Measurements from ENCODE around the gene CLDN6. TPM values are rescaled to one million over a fixed set of nuclear protein-coding genes. Genes with fewer than 3 reads are reported as not detected.

The CLDN6 gene
- total and polyA plus RNA-seq, 9 of the 15 experiments (the other 6 are each of a cell fraction or from before 2014, with no cell fraction given) = 0.22 to 0.75 (median 0.38) TPM; not detected in 3

DNA sequence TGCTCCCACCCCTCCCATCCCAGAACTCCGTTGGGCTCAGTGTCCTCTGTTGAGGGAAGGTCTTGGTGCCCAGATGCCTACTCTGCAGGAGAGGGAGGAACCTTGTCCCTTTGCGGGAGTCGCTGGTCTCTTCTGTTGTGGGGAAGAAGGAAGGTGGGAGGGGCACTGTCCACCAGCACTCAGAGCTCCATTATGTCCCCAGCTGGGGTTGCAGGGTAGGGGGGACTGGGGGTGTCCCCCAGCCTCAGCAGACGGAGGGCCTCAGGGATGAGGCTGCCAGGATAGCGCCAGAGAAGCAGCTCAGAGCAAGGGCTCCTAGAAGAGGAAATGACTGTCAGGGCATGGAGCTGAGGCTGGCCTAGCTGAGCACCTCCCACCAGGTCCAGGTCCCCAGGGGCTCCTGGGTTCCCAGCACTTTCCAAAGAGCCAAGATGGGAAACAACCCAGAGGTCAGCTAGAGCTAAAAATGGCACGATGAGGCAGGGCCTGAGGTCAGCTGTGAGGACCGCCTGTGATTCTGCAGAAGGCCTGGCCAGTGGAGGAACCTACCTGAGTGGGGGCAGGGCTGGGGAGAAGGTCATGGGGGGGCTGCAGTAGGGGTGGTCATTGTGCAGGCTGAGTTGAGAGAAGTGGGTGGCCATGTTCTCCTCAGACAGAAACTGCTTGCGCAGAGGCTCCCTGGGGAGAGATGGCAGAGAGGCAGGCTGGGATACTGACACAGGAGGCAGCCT, 4.9 kb upstream of the CLDN6 start (continued):
- TF ChIP-seq, protein P1, sequence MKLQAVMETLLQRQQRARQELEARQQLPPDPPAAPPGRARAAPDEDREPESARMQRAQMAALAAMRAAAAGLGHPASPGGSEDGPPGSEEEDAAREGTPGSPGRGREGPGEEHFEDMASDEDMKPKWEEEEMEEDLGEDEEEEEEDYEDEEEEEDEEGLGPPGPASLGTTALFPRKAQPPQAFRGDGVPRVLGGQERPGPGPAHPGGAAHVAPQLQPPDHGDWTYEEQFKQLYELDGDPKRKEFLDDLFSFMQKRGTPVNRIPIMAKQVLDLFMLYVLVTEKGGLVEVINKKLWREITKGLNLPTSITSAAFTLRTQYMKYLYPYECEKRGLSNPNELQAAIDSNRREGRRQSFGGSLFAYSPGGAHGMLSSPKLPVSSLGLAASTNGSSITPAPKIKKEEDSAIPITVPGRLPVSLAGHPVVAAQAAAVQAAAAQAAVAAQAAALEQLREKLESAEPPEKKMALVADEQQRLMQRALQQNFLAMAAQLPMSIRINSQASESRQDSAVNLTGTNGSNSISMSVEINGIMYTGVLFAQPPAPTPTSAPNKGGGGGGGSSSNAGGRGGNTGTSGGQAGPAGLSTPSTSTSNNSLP (IDR thresholded peaks at IDR 0.05; ENCODE audit: borderline replicate concordance, low read depth, low read length) = no peak
- TF ChIP-seq CBX5 (IDR thresholded peaks at IDR 0.05; ENCODE audit: borderline replicate concordance, low read depth) (no peak), MAZ (CRISPR knock-in tag; conservative IDR thresholded peaks at IDR 0.05 in 1 of 2, IDR thresholded peaks at IDR 0.05 in 1 of 2) (no peak), SLC30A9 (CRISPR knock-in tag; IDR thresholded peaks at IDR 0.05) (no peak), TAF7 (tag; IDR thresholded peaks at IDR 0.05) (no peak), SIN3A (IDR thresholded peaks at IDR 0.05; ENCODE audit: borderline replicate concordance in 2 of 2, control insufficient read depth in 1 of 2, low read depth in 2 of 2, low read length in 2 of 2) (no peak), FOXM1 (IDR thresholded peaks at IDR 0.05; ENCODE audit: low read depth) (no peak), FOXM1 (CRISPR knock-in tag; IDR thresholded peaks at IDR 0.05; ENCODE audit: low read depth) (no peak), ZNF785 (CRISPR knock-in tag; IDR thresholded peaks at IDR 0.05) (no peak), SRSF9 (IDR thresholded peaks at IDR 0.05; ENCODE audit: borderline replicate concordance, low read depth, low read length) (no peak), RBM39 (optimal IDR thresholded peaks at IDR 0.05; ENCODE audit: low read depth, low read length) (no peak), POLR2H (tag; IDR thresholded peaks at IDR 0.05; ENCODE audit: low read depth) (no peak)
- TF ChIP-seq, protein P2, sequence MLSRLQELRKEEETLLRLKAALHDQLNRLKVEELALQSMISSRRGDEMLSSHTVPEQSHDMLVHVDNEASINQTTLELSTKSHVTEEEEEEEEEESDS (CRISPR knock-in tag; IDR thresholded peaks at IDR 0.05) = no peak
- TF ChIP-seq, protein P3, sequence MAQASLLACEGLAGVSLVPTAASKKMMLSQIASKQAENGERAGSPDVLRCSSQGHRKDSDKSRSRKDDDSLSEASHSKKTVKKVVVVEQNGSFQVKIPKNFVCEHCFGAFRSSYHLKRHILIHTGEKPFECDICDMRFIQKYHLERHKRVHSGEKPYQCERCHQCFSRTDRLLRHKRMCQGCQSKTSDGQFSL (CRISPR knock-in tag; IDR thresholded peaks at IDR 0.05) = peak; percentile 60; the same call in 1 of the 2 replicates
- TF ChIP-seq, protein P3 (tag; IDR thresholded peaks at IDR 0.05) = no peak
- TF ChIP-seq, protein P4, sequence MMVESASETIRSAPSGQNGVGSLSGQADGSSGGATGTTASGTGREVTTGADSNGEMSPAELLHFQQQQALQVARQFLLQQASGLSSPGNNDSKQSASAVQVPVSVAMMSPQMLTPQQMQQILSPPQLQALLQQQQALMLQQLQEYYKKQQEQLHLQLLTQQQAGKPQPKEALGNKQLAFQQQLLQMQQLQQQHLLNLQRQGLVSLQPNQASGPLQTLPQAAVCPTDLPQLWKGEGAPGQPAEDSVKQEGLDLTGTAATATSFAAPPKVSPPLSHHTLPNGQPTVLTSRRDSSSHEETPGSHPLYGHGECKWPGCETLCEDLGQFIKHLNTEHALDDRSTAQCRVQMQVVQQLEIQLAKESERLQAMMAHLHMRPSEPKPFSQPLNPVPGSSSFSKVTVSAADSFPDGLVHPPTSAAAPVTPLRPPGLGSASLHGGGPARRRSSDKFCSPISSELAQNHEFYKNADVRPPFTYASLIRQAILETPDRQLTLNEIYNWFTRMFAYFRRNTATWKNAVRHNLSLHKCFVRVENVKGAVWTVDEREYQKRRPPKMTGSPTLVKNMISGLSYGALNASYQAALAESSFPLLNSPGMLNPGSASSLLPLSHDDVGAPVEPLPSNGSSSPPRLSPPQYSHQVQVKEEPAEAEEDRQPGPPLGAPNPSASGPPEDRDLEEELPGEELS (CRISPR knock-in tag; IDR thresholded peaks at IDR 0.05; ENCODE audit: borderline replicate concordance) = no peak
- TF ChIP-seq, protein P5, sequence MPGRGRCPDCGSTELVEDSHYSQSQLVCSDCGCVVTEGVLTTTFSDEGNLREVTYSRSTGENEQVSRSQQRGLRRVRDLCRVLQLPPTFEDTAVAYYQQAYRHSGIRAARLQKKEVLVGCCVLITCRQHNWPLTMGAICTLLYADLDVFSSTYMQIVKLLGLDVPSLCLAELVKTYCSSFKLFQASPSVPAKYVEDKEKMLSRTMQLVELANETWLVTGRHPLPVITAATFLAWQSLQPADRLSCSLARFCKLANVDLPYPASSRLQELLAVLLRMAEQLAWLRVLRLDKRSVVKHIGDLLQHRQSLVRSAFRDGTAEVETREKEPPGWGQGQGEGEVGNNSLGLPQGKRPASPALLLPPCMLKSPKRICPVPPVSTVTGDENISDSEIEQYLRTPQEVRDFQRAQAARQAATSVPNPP (IDR thresholded peaks at IDR 0.05; ENCODE audit: borderline replicate concordance, insufficient read depth, insufficient read length) = no peak
- TF ChIP-seq, protein P6, sequence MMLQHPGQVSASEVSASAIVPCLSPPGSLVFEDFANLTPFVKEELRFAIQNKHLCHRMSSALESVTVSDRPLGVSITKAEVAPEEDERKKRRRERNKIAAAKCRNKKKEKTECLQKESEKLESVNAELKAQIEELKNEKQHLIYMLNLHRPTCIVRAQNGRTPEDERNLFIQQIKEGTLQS (IDR thresholded peaks at IDR 0.05) = no peak
- TF ChIP-seq, protein P6 (CRISPR knock-in tag; conservative IDR thresholded peaks at IDR 0.05) = no peak

Measured in K562 (cell line).